HG02970 (cell line): ENCODE data around the gene AFF3.
"Not testable (repeated sequence)": the region's sequence is repeated elsewhere in the genome, so short reads cannot be mapped to it uniquely, and the experiment has no call there.

Experiments
- ATAC-seq: cut with Tn5 transposase; IDR thresholded peaks from one replicate; pipeline ENCODE4 v1.9.1; 2021; ENCODE audit warnings: mild to moderate bottlenecking, moderate library complexity, moderate number of reproducible peaks; ENCODE audit not compliant: unreplicated experiment, low FRiP score

Gene AFF3

GRCh38 chr2:99981840-99982239 lies 160.6 kb downstream of the AFF3 start:
- ATAC-seq: no peak

GRCh38 chr2:99980176-99980575 lies 162.2 kb downstream of the AFF3 start:
- no peak for ATAC-seq

DNA sequence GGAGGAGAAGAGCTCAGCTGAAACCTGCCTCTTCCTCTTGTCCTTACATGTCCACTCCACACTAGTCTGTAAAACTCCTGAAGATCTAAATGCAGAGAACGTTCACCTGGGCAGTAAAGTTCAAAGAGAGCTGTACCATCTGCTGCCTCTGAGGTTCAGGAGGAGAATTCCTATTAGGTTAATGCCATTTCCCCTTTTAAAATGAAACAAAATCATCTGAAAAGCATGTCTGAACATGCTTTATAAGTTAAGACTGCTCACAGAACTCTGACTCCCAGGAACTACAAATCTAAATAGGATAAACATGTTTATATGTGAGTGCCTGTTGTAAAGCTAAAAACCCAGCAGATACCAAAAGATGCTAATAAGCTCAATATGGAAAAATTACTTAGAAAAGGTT lies 164.4 kb downstream of the AFF3 start:
- ATAC-seq: no peak

GRCh38 chr2:99975386-99975785 lies 167.0 kb downstream of the AFF3 start:
- no peak for ATAC-seq

DNA sequence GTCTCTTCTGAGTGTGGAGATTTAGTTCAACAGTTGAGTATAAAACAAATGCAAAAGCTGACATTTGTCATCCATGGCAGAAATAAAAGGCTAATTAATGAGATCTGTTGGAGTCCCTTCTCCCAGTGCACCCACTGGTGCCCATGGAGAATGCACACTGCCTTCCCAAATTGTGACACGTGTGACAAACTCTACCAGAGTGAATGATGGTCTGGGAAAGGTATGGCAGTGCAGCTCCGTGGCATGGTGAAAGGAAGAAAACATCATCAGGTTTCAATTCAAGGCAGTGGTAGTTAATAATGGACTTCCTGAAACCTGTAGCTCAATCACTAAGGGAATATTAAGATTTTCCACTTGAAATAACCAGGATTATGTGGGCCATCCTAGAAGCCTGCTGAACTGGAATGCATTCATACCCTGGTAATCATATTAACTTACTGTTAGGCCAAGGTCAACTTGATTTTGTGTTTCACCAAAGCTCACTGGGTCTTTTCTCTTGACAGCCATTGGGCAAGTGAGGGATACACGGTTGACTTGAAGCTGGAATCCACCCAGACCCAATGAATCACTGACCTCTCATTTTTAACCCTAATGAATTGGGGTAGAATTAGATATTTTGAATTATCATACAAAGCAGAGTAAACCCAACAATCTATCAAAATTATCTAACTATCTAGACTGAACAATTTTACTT lies 167.6 kb downstream of the AFF3 start:
- no peak for ATAC-seq

GRCh38 chr2:99974275-99974674 lies 168.1 kb downstream of the AFF3 start:
- no peak for ATAC-seq

GRCh38 chr2:99971326-99971900 lies 171.0 kb downstream of the AFF3 start:
- ATAC-seq: no peak

GRCh38 chr2:99970292-99970868 lies 172.0 kb downstream of the AFF3 start:
- no peak for ATAC-seq

- ATAC-seq: no peak
Observed at GRCh38 chr2:99961196-99961913, 181.0 kb downstream of the AFF3 start.

- ATAC-seq: no peak
Observed at GRCh38 chr2:99960790-99961189, 181.6 kb downstream of the AFF3 start.

GRCh38 chr2:99960291-99960690 lies 182.1 kb downstream of the AFF3 start:
- ATAC-seq: no peak

DNA sequence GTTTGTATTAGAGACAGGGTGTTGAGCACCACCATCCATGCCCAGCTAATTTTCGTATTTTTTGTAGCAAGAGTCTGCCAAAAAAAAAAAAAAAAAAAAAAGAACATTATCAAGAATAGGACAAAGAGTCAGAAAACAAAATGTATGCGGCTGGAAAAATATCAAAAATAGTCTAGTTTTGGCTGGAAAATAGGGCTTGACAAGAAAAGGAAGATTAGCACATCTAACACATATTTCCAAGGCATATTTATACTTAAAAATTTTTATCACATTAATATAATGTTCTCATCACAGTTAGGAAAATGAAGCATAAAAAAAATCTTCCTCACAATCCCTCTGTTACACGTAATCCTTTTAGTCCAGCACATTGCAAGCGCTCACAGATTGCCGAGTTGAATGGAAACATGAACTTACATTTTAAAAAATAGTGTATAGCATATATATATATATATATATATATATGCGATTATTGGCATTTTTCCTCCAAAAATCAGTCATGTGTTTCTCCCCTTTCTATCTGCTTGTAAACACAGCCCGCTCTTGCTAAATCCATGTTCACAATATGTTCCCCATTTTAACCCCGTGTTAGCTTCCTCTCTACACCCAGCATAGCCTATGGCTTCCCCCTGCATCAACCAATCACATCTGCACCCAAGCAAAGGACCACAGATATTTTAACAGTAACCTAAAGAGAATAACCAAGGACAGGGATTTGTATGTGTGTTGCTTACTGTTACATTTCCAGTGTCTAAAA lies 183.0 kb downstream of the AFF3 start:
- ATAC-seq: no peak

DNA sequence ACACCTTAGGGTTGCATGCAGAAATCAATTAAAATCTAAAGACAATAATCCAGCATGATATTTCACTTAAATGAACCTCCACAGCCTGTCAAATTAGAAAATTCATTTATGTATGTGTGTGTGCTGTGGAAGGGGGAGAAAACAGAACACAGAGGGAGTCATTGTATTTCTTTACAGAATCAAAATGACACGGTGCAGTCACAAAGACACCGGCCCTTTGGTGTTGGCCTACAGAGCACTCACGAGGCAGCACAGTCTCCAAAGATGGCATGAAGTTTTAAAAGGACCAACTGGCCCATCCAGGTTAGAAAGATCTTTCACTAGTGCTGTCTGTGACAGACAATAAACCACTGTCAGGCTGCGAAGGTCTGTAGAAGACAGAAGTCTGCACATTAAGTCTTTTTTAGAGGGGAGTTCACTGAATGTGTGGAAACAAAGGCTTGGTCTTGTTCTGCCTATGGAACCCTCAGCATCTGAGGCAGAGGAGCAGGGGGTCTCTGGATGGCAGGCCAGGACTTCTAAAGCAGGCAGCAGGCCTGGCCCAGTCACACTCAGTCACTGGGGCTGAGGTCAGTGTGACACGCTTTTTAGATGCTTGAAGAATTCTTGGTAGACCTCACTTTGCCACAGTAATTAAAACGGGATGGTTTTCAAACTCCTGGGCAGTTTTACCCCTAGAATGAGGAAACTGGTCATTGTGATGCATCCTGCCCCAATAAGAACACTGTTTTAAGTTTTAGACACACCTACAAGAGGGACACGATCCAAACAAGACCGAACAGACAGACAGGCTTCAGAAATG lies 184.9 kb downstream of the AFF3 start:
- ATAC-seq: no peak

DNA sequence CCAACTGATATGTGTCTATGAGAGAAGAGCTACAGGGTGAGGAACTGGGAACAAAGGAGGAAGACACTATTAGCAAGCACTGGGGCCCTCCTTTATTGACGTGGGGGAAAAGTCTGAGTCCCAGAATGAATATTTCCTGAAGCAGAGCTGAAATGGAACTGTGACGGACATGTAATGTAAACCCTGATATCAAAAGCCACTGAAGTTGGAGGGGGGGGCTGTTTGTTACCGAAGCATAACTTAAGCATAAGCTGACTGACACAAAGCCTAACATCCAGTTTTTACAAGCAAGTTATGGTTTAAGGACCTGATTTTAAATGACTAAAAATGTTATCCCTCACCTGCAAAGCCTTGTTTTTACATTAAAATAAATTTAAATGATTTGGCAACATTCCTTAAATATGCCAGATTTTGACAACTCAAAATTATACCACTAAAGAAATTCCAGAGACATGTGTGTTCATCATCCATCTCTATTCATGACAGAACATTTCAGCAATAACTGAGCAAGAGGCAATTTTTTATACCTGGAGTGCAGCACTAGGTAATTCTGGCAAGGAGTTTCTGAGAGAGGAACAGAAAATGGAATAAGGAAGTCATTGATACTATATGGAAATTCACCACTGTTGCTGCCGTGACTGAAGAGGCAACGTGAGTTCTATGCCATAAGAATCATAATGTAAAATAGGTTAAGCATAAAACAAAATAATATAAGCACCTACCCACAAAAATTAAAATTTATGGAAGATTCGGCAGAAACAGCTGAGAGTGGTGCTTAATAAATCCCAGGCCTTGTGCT lies 186.0 kb downstream of the AFF3 start:
- ATAC-seq: no peak

- no peak for ATAC-seq
Observed at GRCh38 chr2:99953750-99954149, 188.6 kb downstream of the AFF3 start.

DNA sequence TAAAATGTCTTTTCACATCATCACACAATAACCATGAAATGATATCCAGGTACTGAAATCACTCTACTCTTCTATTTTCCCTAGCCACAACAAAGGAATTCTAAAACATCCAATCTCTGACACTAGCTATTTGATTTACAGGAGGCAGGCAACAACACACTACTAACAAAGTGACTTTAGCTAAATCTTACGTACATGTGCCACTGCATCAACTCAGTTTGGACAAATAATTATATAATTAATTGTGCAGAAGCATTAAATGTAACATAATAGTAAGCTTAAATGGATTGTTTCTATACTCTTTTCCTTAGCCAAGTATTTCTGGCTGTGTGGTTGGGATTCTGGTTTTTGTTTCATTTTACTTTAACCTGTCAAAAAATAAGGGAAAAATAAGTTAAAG lies 192.4 kb downstream of the AFF3 start:
- no peak for ATAC-seq

GRCh38 chr2:99949530-99949929 lies 192.9 kb downstream of the AFF3 start:
- ATAC-seq: no peak

GRCh38 chr2:99948010-99948409 lies 194.4 kb downstream of the AFF3 start:
- no peak for ATAC-seq

- not testable (repeated sequence) for ATAC-seq
Observed at GRCh38 chr2:99947366-99947765, 195.0 kb downstream of the AFF3 start.
